SK-N-SH (cell line): ENCODE results near the gene CEP112. TPM values are rescaled to one million over a fixed set of nuclear protein-coding genes. Genes with fewer than 3 reads are reported as not detected.

Experiments
- CTCF ChIA-PET: fragments of 300-600, 350-600 bp; formaldehyde crosslinking; extraction: SDS; loops from one replicate; lab custom pipeline; 2021; lab: Yijun Ruan, JAX
- POLR2A ChIA-PET: fragments of 350-600 bp; sonication (Branson Sonifier 250); formaldehyde crosslinking; extraction: SDS; loops from one replicate; lab custom pipeline; 2020; ENCODE audit warnings: antibody characterized with exemption, inconsistent platforms; lab: Yijun Ruan, JAX
- DNase-seq: peaks from one replicate; pipeline ENCODE4 v3.0.0; 2012
- H2AFZ ChIP-seq: fragments of 200-600 bp; sonication (generic); 2 replicates; pipeline ENCODE4 v1.8.1; 2016; ENCODE audit warnings: antibody characterized with exemption, mild to moderate bottlenecking, low read depth
- H3F3A ChIP-seq: fragments of 200-600 bp; sonication (generic); replicated peaks from 2 replicates; pipeline ENCODE3; 2016; ENCODE audit warnings: antibody characterized with exemption, mild to moderate bottlenecking; ENCODE audit not compliant: insufficient read depth
- H3K27ac ChIP-seq, 2 experiments: fragments of 200-500 bp in 1 of 2; fragments of 200-600 bp in 1 of 2; sonication (Bioruptor generic) in 1 of 2; sonication (generic), shearing (Covaris generic) in 1 of 2; 2 replicates each; pipeline versions ENCODE4 v1.5.1 to v1.6.1; 2014 to 2016; ENCODE audit warnings: low read depth in 2 of 2, inconsistent platforms in 1 of 2, low read length in 1 of 2, mild to moderate bottlenecking in 1 of 2, mixed read lengths in 1 of 2
- H3K27me3 ChIP-seq: fragments of 200-600 bp; sonication (generic), shearing (Covaris generic); 2 replicates; pipeline ENCODE4 v1.6.1; 2016; ENCODE audit warnings: mixed run types; ENCODE audit not compliant: insufficient read depth
- H3K36me3 ChIP-seq, 2 experiments: fragments of 200-500 bp in 1 of 2; fragments of 200-600 bp in 1 of 2; sonication (Bioruptor generic) in 1 of 2; sonication (generic) in 1 of 2; replicated peaks in 1 of 2; 2 replicates each; pipeline versions ENCODE3 to v1.5.1; 2014 to 2016; ENCODE audit warnings: low read length in 1 of 2, mild to moderate bottlenecking in 1 of 2; ENCODE audit not compliant: insufficient read depth in 2 of 2, control insufficient read depth in 1 of 2
- H3K4me1 ChIP-seq, 2 experiments: fragments of 200-500 bp in 1 of 2; fragments of 200-600 bp in 1 of 2; sonication (Bioruptor generic) in 1 of 2; sonication (generic), shearing (Covaris generic) in 1 of 2; 2 replicates each; pipeline versions ENCODE4 v1.5.1 to v1.6.1; 2014 to 2016; ENCODE audit warnings: low read depth in 1 of 2, low read length in 1 of 2, mixed run types in 1 of 2; ENCODE audit not compliant: insufficient read depth in 2 of 2, control insufficient read depth in 1 of 2
- H3K4me2 ChIP-seq: fragments of 200-600 bp; sonication (generic), shearing (Covaris generic); 2 replicates; pipeline ENCODE4 v1.6.1; 2017; ENCODE audit warnings: mixed run types
- H3K4me3 ChIP-seq, 2 experiments: fragments of 200-500 bp in 1 of 2; fragments of 200-600 bp in 1 of 2; sonication (Bioruptor generic) in 1 of 2; sonication (generic), shearing (Covaris generic) in 1 of 2; 2 replicates each; pipeline versions ENCODE4 v1.5.1 to v1.8.1; 2014 to 2016; ENCODE audit warnings: low read depth in 2 of 2, inconsistent platforms in 1 of 2, low read length in 1 of 2, mild to moderate bottlenecking in 1 of 2, mixed read lengths in 1 of 2, moderate library complexity in 1 of 2
- H3K79me2 ChIP-seq: fragments of 200-600 bp; sonication (generic); 2 replicates; pipeline ENCODE4 v1.8.1; 2017; ENCODE audit warnings: mild to moderate bottlenecking; ENCODE audit not compliant: insufficient read depth
- H3K9ac ChIP-seq: fragments of 200-600 bp; sonication (generic); 2 replicates; pipeline ENCODE4 v1.6.1; 2017; ENCODE audit warnings: mixed run types
- H3K9me2 ChIP-seq: fragments of 200-600 bp; sonication (generic); 2 replicates; pipeline ENCODE4 v1.6.1; 2017; ENCODE audit warnings: mixed run types
- H3K9me3 ChIP-seq: fragments of 200-600 bp; sonication (generic); 2 replicates; pipeline ENCODE4 v1.6.1; 2017; ENCODE audit warnings: mixed run types, mild to moderate bottlenecking, moderate library complexity
- H4K20me1 ChIP-seq: fragments of 200-600 bp; sonication (generic); 2 replicates; pipeline ENCODE4 v1.6.1; 2017; ENCODE audit warnings: mild to moderate bottlenecking, mixed run types; ENCODE audit not compliant: insufficient read depth
- CHD2 ChIP-seq: fragments of 150-350 bp; IDR thresholded peaks from 2 replicates; pipeline ENCODE4 v1.6.1; 2018; ENCODE audit warnings: low read length; ENCODE audit not compliant: partially characterized antibody
- ELF1 ChIP-seq: IDR thresholded peaks from 2 replicates; pipeline ENCODE4 v1.4.0; 2012
- EP300 ChIP-seq, 2 experiments: IDR thresholded peaks; 2 replicates each; pipeline versions ENCODE4 v1.4.0 to v1.6.1; 2012; ENCODE audit warnings: borderline replicate concordance in 1 of 2, low read depth in 1 of 2, low read length in 1 of 2
- GATA2 ChIP-seq: sonication (generic); formaldehyde crosslinking; IDR thresholded peaks from 2 replicates; pipeline ENCODE4 v1.5.0; 2020; ENCODE audit warnings: mild to moderate bottlenecking, missing genetic modification reagents
- JUND ChIP-seq: IDR thresholded peaks from 2 replicates; pipeline ENCODE4 v1.4.0; 2012
- MEF2A ChIP-seq: IDR thresholded peaks from 2 replicates; pipeline ENCODE4 v1.4.0; 2012; ENCODE audit warnings: low read depth, borderline replicate concordance
- MXI1 ChIP-seq: IDR thresholded peaks from 2 replicates; pipeline ENCODE4 v1.6.1; 2012; ENCODE audit warnings: mild to moderate bottlenecking, low read depth, low read length, improper control_type of control experiment
- NFIC ChIP-seq: IDR thresholded peaks from 2 replicates; pipeline ENCODE4 v1.4.0; 2012; ENCODE audit warnings: borderline replicate concordance
- RAD21 ChIP-seq: IDR thresholded peaks from 2 replicates; pipeline ENCODE4 v1.6.1; 2012; ENCODE audit warnings: mild to moderate bottlenecking, low read length
- RFX5 ChIP-seq: IDR thresholded peaks from 2 replicates; pipeline ENCODE4 v1.6.1; 2012; ENCODE audit warnings: mild to moderate bottlenecking, improper control_type of control experiment, low read length
- RXRA ChIP-seq: IDR thresholded peaks from 2 replicates; pipeline ENCODE4 v1.4.0; 2012; ENCODE audit warnings: low read depth, mild to moderate bottlenecking, borderline replicate concordance
- SIN3A ChIP-seq: IDR thresholded peaks from 2 replicates; pipeline ENCODE4 v1.6.1; 2012; ENCODE audit warnings: low read depth, mild to moderate bottlenecking, low read length, moderate library complexity, borderline replicate concordance
- WGBS: methylation state at CpG from one replicate; pipeline ENCODE4 v1.1.6; 2017; ENCODE audit warnings: low lambda C conversion rate; 5-methylcytosine and 5-hydroxymethylcytosine counted together
- polyA plus RNA-seq, 3 experiments: library from polyadenylated mRNA; depleted of rRNA; stranded (reverse); fragments of >200 nt; gene quantifications; 2 replicates each; pipeline ENCODE4 v1.2.3, GENCODE V29; 2012
- TF ChIP-seq, protein P1 (sequence below): IDR thresholded peaks from 2 replicates; pipeline ENCODE4 v1.6.1; 2012; ENCODE audit warnings: mild to moderate bottlenecking, low read depth, low read length, moderate library complexity
- TF ChIP-seq, protein P2 (sequence below): IDR thresholded peaks from 2 replicates; pipeline ENCODE4 v1.4.0; 2012; ENCODE audit warnings: low read depth
- TF ChIP-seq, protein P3 (sequence below): IDR thresholded peaks from 2 replicates; pipeline ENCODE4; 2012
- TF ChIP-seq, protein P4 (sequence below): IDR thresholded peaks from 2 replicates; pipeline ENCODE4 v1.4.0; 2012; ENCODE audit warnings: low read depth, borderline replicate concordance
- TF ChIP-seq, protein P5 (sequence below): fragments of 150-350 bp; IDR thresholded peaks from 2 replicates; pipeline ENCODE4 v1.6.1; 2017; ENCODE audit warnings: antibody characterized with exemption, low read length, low read depth, borderline replicate concordance

Gene CEP112
- polyA plus RNA-seq, 1 of the 3 experiments (the other 2 are of a cell fraction), result 7.9 TPM

DNA sequence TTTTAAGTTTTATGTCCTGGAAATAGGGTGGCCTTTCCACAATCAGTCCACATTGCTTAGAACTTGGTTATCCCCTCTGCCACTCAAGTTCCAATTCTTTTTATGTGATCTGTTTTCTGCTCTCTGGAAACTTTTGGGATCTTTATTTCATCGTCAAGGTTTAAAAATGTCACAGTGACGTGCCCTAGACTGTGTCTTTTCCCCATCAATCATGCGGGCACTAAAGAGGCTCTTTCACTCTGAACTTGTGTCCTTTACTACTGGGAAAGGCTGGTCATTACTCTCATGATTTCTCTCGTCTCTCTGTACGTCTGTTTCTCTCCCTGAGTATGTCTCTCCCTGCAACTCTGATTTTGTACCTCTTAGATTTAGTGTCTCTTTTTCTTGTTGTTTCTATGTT, 440.7 kb downstream of the CEP112 start:
- no peak for DNase-seq
- Histone ChIP-seq H3F3A (peaks cover 5% of the 10 kb centered on the region), H3K9me2 (no peaks in the 10 kb centered on the region), H4K20me1 (no peaks in the 10 kb centered on the region), H3K4me2 (peak overlapping the region; percentile 22; the same call in 1 of the 2 replicates), H3K27me3 (no peaks in the 10 kb centered on the region), H3K27ac (peak overlapping the region in 1 of 2 experiments; percentile 38; a peak in 2 of 4 replicates), H3K9me3 (no peaks in the 10 kb centered on the region), H3K4me1 (peaks cover 12% of the 10 kb centered on the region in 2 experiments; a peak in 3 of 4 replicates), H3K36me3 (no peaks in the 10 kb centered on the region), H3K9ac (peak overlapping the region; percentile 0; the same call in 1 of the 2 replicates), H3K4me3 (no peak overlapping the region), H2AFZ (no peak overlapping the region), H3K79me2 (no peaks in the 10 kb centered on the region)
- ChIA-PET POLR2A (no interaction called here), CTCF (no interaction called here)
- no peak for TF ChIP-seq JUND
- no peak for TF ChIP-seq MEF2A
- TF ChIP-seq ELF1, result no peak
- TF ChIP-seq, protein P1, sequence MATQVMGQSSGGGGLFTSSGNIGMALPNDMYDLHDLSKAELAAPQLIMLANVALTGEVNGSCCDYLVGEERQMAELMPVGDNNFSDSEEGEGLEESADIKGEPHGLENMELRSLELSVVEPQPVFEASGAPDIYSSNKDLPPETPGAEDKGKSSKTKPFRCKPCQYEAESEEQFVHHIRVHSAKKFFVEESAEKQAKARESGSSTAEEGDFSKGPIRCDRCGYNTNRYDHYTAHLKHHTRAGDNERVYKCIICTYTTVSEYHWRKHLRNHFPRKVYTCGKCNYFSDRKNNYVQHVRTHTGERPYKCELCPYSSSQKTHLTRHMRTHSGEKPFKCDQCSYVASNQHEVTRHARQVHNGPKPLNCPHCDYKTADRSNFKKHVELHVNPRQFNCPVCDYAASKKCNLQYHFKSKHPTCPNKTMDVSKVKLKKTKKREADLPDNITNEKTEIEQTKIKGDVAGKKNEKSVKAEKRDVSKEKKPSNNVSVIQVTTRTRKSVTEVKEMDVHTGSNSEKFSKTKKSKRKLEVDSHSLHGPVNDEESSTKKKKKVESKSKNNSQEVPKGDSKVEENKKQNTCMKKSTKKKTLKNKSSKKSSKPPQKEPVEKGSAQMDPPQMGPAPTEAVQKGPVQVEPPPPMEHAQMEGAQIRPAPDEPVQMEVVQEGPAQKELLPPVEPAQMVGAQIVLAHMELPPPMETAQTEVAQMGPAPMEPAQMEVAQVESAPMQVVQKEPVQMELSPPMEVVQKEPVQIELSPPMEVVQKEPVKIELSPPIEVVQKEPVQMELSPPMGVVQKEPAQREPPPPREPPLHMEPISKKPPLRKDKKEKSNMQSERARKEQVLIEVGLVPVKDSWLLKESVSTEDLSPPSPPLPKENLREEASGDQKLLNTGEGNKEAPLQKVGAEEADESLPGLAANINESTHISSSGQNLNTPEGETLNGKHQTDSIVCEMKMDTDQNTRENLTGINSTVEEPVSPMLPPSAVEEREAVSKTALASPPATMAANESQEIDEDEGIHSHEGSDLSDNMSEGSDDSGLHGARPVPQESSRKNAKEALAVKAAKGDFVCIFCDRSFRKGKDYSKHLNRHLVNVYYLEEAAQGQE, result no peak
- TF ChIP-seq EP300 (IDR thresholded peaks at IDR 0.05; ENCODE audit: borderline replicate concordance in 1 of 2, low read depth in 1 of 2, low read length in 1 of 2), result no peak
- no peak for TF ChIP-seq NFIC
- WGBS, result 91% methylated on average over 5 of the region's 5 CpGs

DNA sequence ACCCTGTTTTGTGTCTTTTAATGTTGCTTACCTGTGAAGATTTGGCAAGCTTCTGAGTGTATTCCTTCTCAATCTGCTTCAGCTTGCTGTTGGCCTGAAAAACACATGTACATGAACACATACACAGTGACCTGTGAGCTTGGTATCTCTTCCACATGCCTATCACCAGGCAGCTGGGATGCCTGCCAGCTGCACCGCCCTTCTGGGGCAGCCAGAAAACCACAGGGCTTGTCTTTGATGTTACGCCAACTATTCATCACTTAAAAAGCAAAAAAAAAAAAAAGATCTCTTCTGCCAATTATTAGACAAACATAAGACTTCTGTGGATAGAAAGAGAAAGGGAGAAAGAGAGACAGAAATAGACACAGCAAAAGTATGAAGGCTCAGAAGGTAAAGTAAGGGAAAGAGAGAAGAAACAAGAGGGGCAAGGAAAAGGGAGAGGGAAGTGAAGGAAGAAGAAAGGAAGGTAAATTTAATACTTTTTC, 441.3 kb downstream of the CEP112 start:
- no peaks in the 10 kb centered on the region for H3K79me2 ChIP-seq
- no peaks in the 10 kb centered on the region for H3K9me2 ChIP-seq
- no peaks in the 10 kb centered on the region for H3K27me3 ChIP-seq
- POLR2A ChIA-PET, result no interaction called here
- H4K20me1 ChIP-seq, result no peaks in the 10 kb centered on the region
- H3K4me1 ChIP-seq, result peaks cover 12% of the 10 kb centered on the region in 2 experiments; a peak in 3 of 4 replicates
- DNase-seq, result peak; percentile 75
- peak overlapping the region; percentile 0; the same call in 1 of the 2 replicates for H3K9ac ChIP-seq
- peak overlapping the region; percentile 22; the same call in 1 of the 2 replicates for H3K4me2 ChIP-seq
- no peak overlapping the region for H3K4me3 ChIP-seq
- CTCF ChIA-PET, result no interaction called here
- H3K9me3 ChIP-seq, result no peaks in the 10 kb centered on the region
- H2AFZ ChIP-seq, result no peak overlapping the region
- peak overlapping the region; percentile 29 to 38; a peak in 3 of 4 replicates for H3K27ac ChIP-seq
- H3K36me3 ChIP-seq, result no peaks in the 10 kb centered on the region
- 0% methylated on average over 2 of the region's 2 CpGs for WGBS
- peaks cover 5% of the 10 kb centered on the region for H3F3A ChIP-seq
- TF ChIP-seq, protein P2, sequence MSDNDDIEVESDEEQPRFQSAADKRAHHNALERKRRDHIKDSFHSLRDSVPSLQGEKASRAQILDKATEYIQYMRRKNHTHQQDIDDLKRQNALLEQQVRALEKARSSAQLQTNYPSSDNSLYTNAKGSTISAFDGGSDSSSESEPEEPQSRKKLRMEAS, result peak; percentile 93
- peak; percentile 85 for TF ChIP-seq MXI1
- TF ChIP-seq CHD2, result peak; percentile 83
- TF ChIP-seq RAD21, result peak; percentile 26; the same call in 1 of the 2 replicates
- TF ChIP-seq, protein P3, sequence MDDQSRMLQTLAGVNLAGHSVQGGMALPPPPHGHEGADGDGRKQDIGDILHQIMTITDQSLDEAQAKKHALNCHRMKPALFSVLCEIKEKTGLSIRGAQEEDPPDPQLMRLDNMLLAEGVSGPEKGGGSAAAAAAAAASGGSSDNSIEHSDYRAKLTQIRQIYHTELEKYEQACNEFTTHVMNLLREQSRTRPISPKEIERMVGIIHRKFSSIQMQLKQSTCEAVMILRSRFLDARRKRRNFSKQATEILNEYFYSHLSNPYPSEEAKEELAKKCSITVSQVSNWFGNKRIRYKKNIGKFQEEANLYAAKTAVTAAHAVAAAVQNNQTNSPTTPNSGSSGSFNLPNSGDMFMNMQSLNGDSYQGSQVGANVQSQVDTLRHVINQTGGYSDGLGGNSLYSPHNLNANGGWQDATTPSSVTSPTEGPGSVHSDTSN, result peak; percentile 95
- peak; percentile 80 for TF ChIP-seq SIN3A
- TF ChIP-seq, protein P4, sequence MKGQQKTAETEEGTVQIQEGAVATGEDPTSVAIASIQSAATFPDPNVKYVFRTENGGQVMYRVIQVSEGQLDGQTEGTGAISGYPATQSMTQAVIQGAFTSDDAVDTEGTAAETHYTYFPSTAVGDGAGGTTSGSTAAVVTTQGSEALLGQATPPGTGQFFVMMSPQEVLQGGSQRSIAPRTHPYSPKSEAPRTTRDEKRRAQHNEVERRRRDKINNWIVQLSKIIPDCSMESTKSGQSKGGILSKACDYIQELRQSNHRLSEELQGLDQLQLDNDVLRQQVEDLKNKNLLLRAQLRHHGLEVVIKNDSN, result no peak
- TF ChIP-seq, protein P1, result peak; percentile 71
- TF ChIP-seq RXRA, result peak; percentile 92
- TF ChIP-seq, protein P5, sequence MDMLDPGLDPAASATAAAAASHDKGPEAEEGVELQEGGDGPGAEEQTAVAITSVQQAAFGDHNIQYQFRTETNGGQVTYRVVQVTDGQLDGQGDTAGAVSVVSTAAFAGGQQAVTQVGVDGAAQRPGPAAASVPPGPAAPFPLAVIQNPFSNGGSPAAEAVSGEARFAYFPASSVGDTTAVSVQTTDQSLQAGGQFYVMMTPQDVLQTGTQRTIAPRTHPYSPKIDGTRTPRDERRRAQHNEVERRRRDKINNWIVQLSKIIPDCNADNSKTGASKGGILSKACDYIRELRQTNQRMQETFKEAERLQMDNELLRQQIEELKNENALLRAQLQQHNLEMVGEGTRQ, result no peak
- TF ChIP-seq RFX5, result no peak
- TF ChIP-seq GATA2, result peak; percentile 23; the same call in 1 of the 2 replicates
